ENCODE data around the gene SND1.

DNA sequence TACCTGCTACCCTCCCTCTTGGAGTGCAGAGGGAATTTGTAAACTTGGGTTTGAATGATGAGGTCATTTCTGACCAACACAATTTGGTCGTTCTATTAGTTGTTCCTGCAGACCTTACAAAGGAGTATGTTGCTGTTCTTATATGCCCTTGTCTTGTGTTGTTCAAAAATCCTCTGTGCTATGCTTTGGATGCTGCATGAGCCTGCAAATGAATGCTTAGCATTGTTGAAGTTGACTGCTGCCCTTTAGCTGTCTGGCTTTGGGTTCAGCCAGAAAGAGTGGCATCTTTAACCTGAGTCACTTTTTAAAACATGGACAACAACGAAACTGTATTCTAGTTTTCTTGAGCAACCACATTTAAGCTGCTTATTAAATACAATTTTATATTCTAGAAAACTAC is 80.3 kb downstream of the SND1 start:
- TF ChIP-seq, protein P1, sequence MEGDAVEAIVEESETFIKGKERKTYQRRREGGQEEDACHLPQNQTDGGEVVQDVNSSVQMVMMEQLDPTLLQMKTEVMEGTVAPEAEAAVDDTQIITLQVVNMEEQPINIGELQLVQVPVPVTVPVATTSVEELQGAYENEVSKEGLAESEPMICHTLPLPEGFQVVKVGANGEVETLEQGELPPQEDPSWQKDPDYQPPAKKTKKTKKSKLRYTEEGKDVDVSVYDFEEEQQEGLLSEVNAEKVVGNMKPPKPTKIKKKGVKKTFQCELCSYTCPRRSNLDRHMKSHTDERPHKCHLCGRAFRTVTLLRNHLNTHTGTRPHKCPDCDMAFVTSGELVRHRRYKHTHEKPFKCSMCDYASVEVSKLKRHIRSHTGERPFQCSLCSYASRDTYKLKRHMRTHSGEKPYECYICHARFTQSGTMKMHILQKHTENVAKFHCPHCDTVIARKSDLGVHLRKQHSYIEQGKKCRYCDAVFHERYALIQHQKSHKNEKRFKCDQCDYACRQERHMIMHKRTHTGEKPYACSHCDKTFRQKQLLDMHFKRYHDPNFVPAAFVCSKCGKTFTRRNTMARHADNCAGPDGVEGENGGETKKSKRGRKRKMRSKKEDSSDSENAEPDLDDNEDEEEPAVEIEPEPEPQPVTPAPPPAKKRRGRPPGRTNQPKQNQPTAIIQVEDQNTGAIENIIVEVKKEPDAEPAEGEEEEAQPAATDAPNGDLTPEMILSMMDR (IDR thresholded peaks at IDR 0.05; ENCODE audit: insufficient read depth, low read length, poor library complexity, severe bottlenecking), result no peak
- no peak for TF ChIP-seq EZH2phosphoT487 (conservative IDR thresholded peaks at IDR 0.05; ENCODE audit: low read length)

All from SU-DHL-6 (cell line).